OCI-LY7 (cell line): ENCODE measurements around the gene NEIL3.

Source experiments
- CTCF ChIP-seq: fragments of 200-600 bp; sonication (generic); conservative IDR thresholded peaks from 2 replicates; pipeline ENCODE4 v1.5.1; 2014; ENCODE audit warnings: mild to moderate bottlenecking, antibody characterized with exemption, low read length, moderate library complexity, mixed read lengths
- EZH2phosphoT487 ChIP-seq: fragments of 200-600 bp; sonication (generic); IDR thresholded peaks from 2 replicates; pipeline ENCODE4 v1.6.1; 2018; ENCODE audit warnings: low read depth, borderline replicate concordance, mild to moderate bottlenecking, mixed run types, antibody characterized with exemption, low read length, moderate library complexity, mixed read lengths

- TF ChIP-seq CTCF (no peak), EZH2phosphoT487 (no peak)
Observed at GRCh38 chr4:177297785-177298391, 11.8 kb upstream of the NEIL3 start.
